IMR-90 (cell line): ENCODE measurements around the gene PI4KA. TPM values are rescaled to one million over a fixed set of nuclear protein-coding genes. Genes with fewer than 3 reads are reported as not detected.

Experiments used
- ATAC-seq: fragments of 200-7000 bp; cut with Tn5 transposase; 2 replicates; pipeline ENCODE4 v1.9.1; 2020; ENCODE audit warnings: low read depth, mild to moderate bottlenecking, moderate library complexity
- BruUV-seq: library from RNA; stranded (reverse); fragments of 400-500 nt; replicated peaks from 2 replicates; lab custom pipeline; 2021; lab: Mats Ljungman, UMichigan
- CTCF ChIA-PET: fragments of 300-600 bp; formaldehyde crosslinking; extraction: SDS; loops from one replicate; lab custom pipeline; 2021; ENCODE audit warnings: antibody characterized with exemption; lab: Yijun Ruan, JAX
- POLR2A ChIA-PET: fragments of 300-600 bp; sonication (Branson Sonifier 250); formaldehyde crosslinking; loops from one replicate; lab custom pipeline; 2022; ENCODE audit warnings: antibody characterized with exemption; ENCODE audit not compliant: unreplicated experiment; lab: Charles Lee
- DNase-seq: peaks from one replicate; pipeline ENCODE4 v3.0.0; 2013
- H2AFZ ChIP-seq: replicated peaks from 2 replicates; pipeline ENCODE3; 2013; ENCODE audit warnings: low read length, mild to moderate bottlenecking; ENCODE audit not compliant: poor library complexity
- H2AK5ac ChIP-seq: 2 replicates; pipeline ENCODE4 v1.6.1; 2013; ENCODE audit warnings: low read depth, low read length, inconsistent platforms
- H2AK9ac ChIP-seq: replicated peaks from 2 replicates; pipeline ENCODE3; 2013; ENCODE audit warnings: mild to moderate bottlenecking, low read depth, low read length, moderate library complexity; ENCODE audit not compliant: poor library complexity
- H2BK120ac ChIP-seq: 2 replicates; pipeline ENCODE4 v1.6.1; 2013; ENCODE audit warnings: low read depth, low read length, inconsistent platforms
- H2BK15ac ChIP-seq: 3 replicates; pipeline ENCODE4 v1.6.1; 2013; ENCODE audit warnings: low read depth, low read length, inconsistent platforms
- H2BK20ac ChIP-seq: 2 replicates; pipeline ENCODE4 v1.6.1; 2013; ENCODE audit warnings: low read depth, mild to moderate bottlenecking, inconsistent platforms, low read length, moderate library complexity
- H2BK5ac ChIP-seq: 2 replicates; pipeline ENCODE4 v1.6.1; 2013; ENCODE audit warnings: mild to moderate bottlenecking, low read depth, low read length, inconsistent platforms; ENCODE audit not compliant: poor library complexity, severe bottlenecking
- H3K14ac ChIP-seq: replicated peaks from 2 replicates; pipeline ENCODE4 v1.6.1; 2013; ENCODE audit warnings: low read depth, low read length, inconsistent platforms
- H3K18ac ChIP-seq: 2 replicates; pipeline ENCODE4 v1.6.1; 2013; ENCODE audit warnings: low read depth, low read length, control low read depth
- H3K23ac ChIP-seq: 2 replicates; pipeline ENCODE4 v1.6.1; 2013; ENCODE audit warnings: low read depth, low read length, inconsistent platforms
- H3K27ac ChIP-seq: 2 replicates; pipeline ENCODE4 v1.5.1; 2013; ENCODE audit warnings: mild to moderate bottlenecking, control low read depth, low read length; ENCODE audit not compliant: insufficient read depth
- H3K27me3 ChIP-seq: 2 replicates; pipeline ENCODE4 v1.6.1; 2013; ENCODE audit warnings: low read length; ENCODE audit not compliant: control insufficient read depth, insufficient read depth
- H3K36me3 ChIP-seq: 2 replicates; pipeline ENCODE4 v1.6.1; 2013; ENCODE audit warnings: low read length, mixed read lengths; ENCODE audit not compliant: control insufficient read depth, insufficient read depth
- H3K4ac ChIP-seq: 2 replicates; pipeline ENCODE4 v1.6.1; 2013; ENCODE audit warnings: low read depth, low read length, inconsistent platforms
- H3K4me1 ChIP-seq: 2 replicates; pipeline ENCODE4 v1.6.1; 2013; ENCODE audit warnings: low read length, mixed read lengths; ENCODE audit not compliant: control insufficient read depth, insufficient read depth
- H3K4me2 ChIP-seq: 2 replicates; pipeline ENCODE4 v1.6.1; 2013; ENCODE audit warnings: low read depth, mild to moderate bottlenecking, control low read depth, low read length, moderate library complexity
- H3K4me3 ChIP-seq: 2 replicates; pipeline ENCODE4 v1.5.1; 2013; ENCODE audit warnings: low read depth, mild to moderate bottlenecking, control low read depth, low read length, moderate library complexity; ENCODE audit not compliant: insufficient read depth
- H3K56ac ChIP-seq: 2 replicates; pipeline ENCODE4 v1.6.1; 2013; ENCODE audit warnings: low read length, inconsistent platforms; ENCODE audit not compliant: insufficient read depth; ENCODE audit errors: extremely low read depth
- H3K79me1 ChIP-seq, 2 experiments: 2 replicates each; pipeline ENCODE4 v1.6.1; 2013; ENCODE audit warnings: low read length in 2 of 2, inconsistent platforms in 1 of 2, low read depth in 1 of 2
- H3K9ac ChIP-seq: 2 replicates; pipeline ENCODE4 v1.6.1; 2013; ENCODE audit warnings: low read depth, low read length, control low read depth
- H3K9me1 ChIP-seq: 2 replicates; pipeline ENCODE4 v1.6.1; 2013; ENCODE audit warnings: low read length, inconsistent platforms; ENCODE audit not compliant: insufficient read depth
- H3K9me3 ChIP-seq: 2 replicates; pipeline ENCODE4 v1.6.1; 2013; ENCODE audit warnings: low read length; ENCODE audit not compliant: control insufficient read depth, insufficient read depth
- H4K20me1 ChIP-seq: 2 replicates; pipeline ENCODE4 v1.6.1; 2013; ENCODE audit warnings: low read length, inconsistent platforms; ENCODE audit not compliant: insufficient read depth
- H4K5ac ChIP-seq: 2 replicates; pipeline ENCODE4 v1.6.1; 2013; ENCODE audit warnings: mild to moderate bottlenecking, low read depth, low read length, control low read depth
- H4K8ac ChIP-seq, 2 experiments: 2 replicates each; pipeline ENCODE4 v1.6.1; 2013; ENCODE audit warnings: low read depth in 2 of 2, low read length in 2 of 2, control low read depth in 1 of 2, inconsistent platforms in 1 of 2
- H4K91ac ChIP-seq: 2 replicates; pipeline ENCODE4 v1.6.1; 2013; ENCODE audit warnings: low read depth, low read length, inconsistent platforms; ENCODE audit not compliant: insufficient read depth
- BHLHE40 ChIP-seq: fragments of 150-350 bp; IDR thresholded peaks from 2 replicates; pipeline ENCODE4 v1.6.1; 2016; ENCODE audit warnings: mild to moderate bottlenecking, low read depth, low read length
- CEBPB ChIP-seq: IDR thresholded peaks from 2 replicates; pipeline ENCODE4 v1.6.1; 2012; ENCODE audit warnings: low read depth, low read length, improper control_type of control experiment
- CHD1 ChIP-seq: IDR thresholded peaks from 2 replicates; pipeline ENCODE4 v1.6.1; 2012; ENCODE audit warnings: low read depth, low read length, improper control_type of control experiment
- FOS ChIP-seq: fragments of 150-350 bp; IDR thresholded peaks from 2 replicates; pipeline ENCODE4 v1.6.1; 2016; ENCODE audit warnings: low read depth, low read length
- MAFK ChIP-seq: IDR thresholded peaks from 2 replicates; pipeline ENCODE4 v1.6.1; 2012; ENCODE audit warnings: low read depth, low read length, improper control_type of control experiment
- MAZ ChIP-seq: IDR thresholded peaks from 2 replicates; pipeline ENCODE4 v1.6.1; 2012; ENCODE audit warnings: low read depth, mild to moderate bottlenecking, low read length, improper control_type of control experiment, moderate library complexity, borderline replicate concordance
- MXI1 ChIP-seq: IDR thresholded peaks from 2 replicates; pipeline ENCODE4 v1.6.1; 2012; ENCODE audit warnings: low read depth, mild to moderate bottlenecking, low read length, moderate library complexity, borderline replicate concordance
- NFE2L2 ChIP-seq: fragments of 150-350 bp; IDR thresholded peaks from 2 replicates; pipeline ENCODE4 v1.6.1; 2016; ENCODE audit warnings: low read depth, mild to moderate bottlenecking, low read length
- POLR2A ChIP-seq: IDR thresholded peaks from 2 replicates; pipeline ENCODE4 v1.6.1; 2012; ENCODE audit warnings: mild to moderate bottlenecking, low read depth, low read length
- RAD21 ChIP-seq: IDR thresholded peaks from 2 replicates; pipeline ENCODE4 v1.6.1; 2012; ENCODE audit warnings: low read length, improper control_type of control experiment
- RCOR1 ChIP-seq: IDR thresholded peaks from 2 replicates; pipeline ENCODE4 v1.6.1; 2012; ENCODE audit warnings: mild to moderate bottlenecking, low read length, improper control_type of control experiment; ENCODE audit not compliant: insufficient replicate concordance
- RFX5 ChIP-seq: IDR thresholded peaks from 2 replicates; pipeline ENCODE4 v1.8.0; 2012; ENCODE audit warnings: low read depth, mild to moderate bottlenecking, low read length, moderate library complexity
- SMC3 ChIP-seq: fragments of 150-350 bp; IDR thresholded peaks from 2 replicates; pipeline ENCODE4 v1.6.1; 2016; ENCODE audit warnings: low read depth, mild to moderate bottlenecking, antibody characterized with exemption, low read length, moderate library complexity
- WGBS, 2 experiments: methylation state at CpG; one replicate each; pipeline versions ENCODE4 v1.1.5 to v1.1.7; 2013; ENCODE audit warnings: missing lambda C conversion rate in 2 of 2; ENCODE audit not compliant: insufficient read length in 1 of 2; ENCODE audit errors: extremely low coverage in 2 of 2; 5-methylcytosine and 5-hydroxymethylcytosine counted together
- dilution Hi-C: fragments of 300-500 bp; cut with HindIII; formaldehyde crosslinking; loops from one replicate; pipeline ENCODE4 v1.14.3; 2018; ENCODE audit warnings: low sequenced_read_pairs; ENCODE audit not compliant: unreplicated experiment
- in situ Hi-C: fragments of 300-500 bp; cut with MboI; formaldehyde crosslinking; loops from 3 replicates; pipeline ENCODE4 v1.14.3; 2019; ENCODE audit warnings: low sequenced_read_pairs, inconsistent platforms, mixed read lengths
- intact Hi-C: fragments of 100-400 bp; cut with micrococcal nuclease; formaldehyde crosslinking; loops from 2 replicates; pipeline ENCODE4 v1.10.0; 2022
- polyA plus RNA-seq, 3 experiments: library from polyadenylated mRNA; depleted of rRNA; stranded (reverse); fragments of >200 nt; gene quantifications; 2 replicates each; pipeline ENCODE4 v1.2.3, GENCODE V29; 2012; ENCODE audit warnings: low replicate concordance in 1 of 3
- total RNA-seq: library from RNA; depleted of rRNA; stranded (reverse); fragments of >200 nt; gene quantifications from 2 replicates; pipeline ENCODE4 v1.2.3, GENCODE V29; 2012
- TF ChIP-seq, protein P1 (sequence below): conservative IDR thresholded peaks from 2 replicates; pipeline ENCODE4 v1.5.1; 2012; ENCODE audit warnings: mild to moderate bottlenecking, low read depth, low read length, improper control_type of control experiment
- TF ChIP-seq, protein P2 (sequence below): fragments of 150-350 bp; IDR thresholded peaks from 2 replicates; pipeline ENCODE4 v1.6.1; 2017; ENCODE audit warnings: mild to moderate bottlenecking, antibody characterized with exemption, low read length, low read depth
- TF ChIP-seq, protein P3 (sequence below): fragments of 150-350 bp; IDR thresholded peaks from 2 replicates; pipeline ENCODE4 v1.6.1; 2016; ENCODE audit warnings: low read depth, mild to moderate bottlenecking, low read length, moderate library complexity, borderline replicate concordance

The PI4KA gene
- total and polyA plus RNA-seq, 2 of the 4 experiments (the other 2 are of a cell fraction), result 16.8 to 35.5 TPM

DNA sequence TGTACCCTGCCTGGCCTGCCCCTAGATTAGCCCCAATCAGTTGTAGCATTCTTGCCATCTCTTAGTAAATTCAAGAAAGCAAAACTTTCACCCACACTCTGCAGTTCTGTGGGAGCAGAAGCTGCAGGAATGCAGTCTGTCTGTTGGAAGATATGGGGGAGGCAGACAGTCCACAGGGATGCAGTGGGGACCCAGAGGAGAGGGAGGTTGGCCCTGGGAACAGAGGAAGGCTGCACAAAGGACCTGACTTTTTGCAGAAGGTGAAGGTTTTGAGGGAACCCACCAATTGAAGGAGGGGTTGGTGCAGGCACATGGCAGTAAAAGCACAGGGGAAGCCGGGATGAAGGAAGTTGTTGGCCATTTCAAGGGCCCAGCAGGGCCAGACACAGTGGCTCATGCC lies 16.7 kb upstream of the PI4KA start:
- dilution Hi-C loops, result no loop called here
- H4K20me1 ChIP-seq, result no peaks in the 10 kb centered on the region
- no TSS peak for BruUV-seq
- H3K4me1 ChIP-seq, result no peaks in the 10 kb centered on the region
- H2BK20ac ChIP-seq, result no peak overlapping the region
- intact Hi-C loops, result no loop called here
- H3K27ac ChIP-seq, result no peak overlapping the region
- no peak overlapping the region for H3K9ac ChIP-seq
- no peak overlapping the region for H2AK5ac ChIP-seq
- H2BK120ac ChIP-seq, result no peak overlapping the region
- H3K4ac ChIP-seq, result no peak overlapping the region
- no peak overlapping the region for H3K18ac ChIP-seq
- no peak overlapping the region for H2AK9ac ChIP-seq
- peaks cover 3 to 16% of the 10 kb centered on the region in 2 experiments for H3K79me1 ChIP-seq
- no peak for ATAC-seq
- no peak for DNase-seq
- H3K9me1 ChIP-seq, result 0 out of 2 replicates have a peak, but pooled peaks cover 2% of the 10 kb centered on the region
- H4K91ac ChIP-seq, result no peak overlapping the region
- no peak overlapping the region for H3K56ac ChIP-seq
- H2BK5ac ChIP-seq, result no peak overlapping the region
- no peak overlapping the region for H3K14ac ChIP-seq
- ChIA-PET POLR2A (no interaction called here), CTCF (interaction anchor here (1.4 kb wide), 1 partner anchor 11 kb away, joined by 4 read pairs; no protein-coding TSS in a partner anchor)
- no peak overlapping the region for H3K4me3 ChIP-seq
- H3K9me3 ChIP-seq, result no peaks in the 10 kb centered on the region
- no peak overlapping the region for H3K23ac ChIP-seq
- no CpG with 5 or more reads among the region's 1 CpG for WGBS, 2 experiments
- no peak overlapping the region for H4K5ac ChIP-seq
- H3K27me3 ChIP-seq, result no peaks in the 10 kb centered on the region
- no peak overlapping the region for H4K8ac ChIP-seq
- in situ Hi-C loops, result no loop called here
- no peak overlapping the region for H2BK15ac ChIP-seq
- H3K36me3 ChIP-seq, result peaks cover 30% of the 10 kb centered on the region
- no peak overlapping the region for H2AFZ ChIP-seq
- TF ChIP-seq CEBPB (no peak), BHLHE40 (no peak), SMC3 (no peak), NFE2L2 (no peak), MAZ (no peak), RFX5 (no peak), MXI1 (no peak), RAD21 (no peak), FOS (no peak), RCOR1 (no peak), POLR2A (no peak), MAFK (no peak), CHD1 (no peak)
- TF ChIP-seq, protein P1, sequence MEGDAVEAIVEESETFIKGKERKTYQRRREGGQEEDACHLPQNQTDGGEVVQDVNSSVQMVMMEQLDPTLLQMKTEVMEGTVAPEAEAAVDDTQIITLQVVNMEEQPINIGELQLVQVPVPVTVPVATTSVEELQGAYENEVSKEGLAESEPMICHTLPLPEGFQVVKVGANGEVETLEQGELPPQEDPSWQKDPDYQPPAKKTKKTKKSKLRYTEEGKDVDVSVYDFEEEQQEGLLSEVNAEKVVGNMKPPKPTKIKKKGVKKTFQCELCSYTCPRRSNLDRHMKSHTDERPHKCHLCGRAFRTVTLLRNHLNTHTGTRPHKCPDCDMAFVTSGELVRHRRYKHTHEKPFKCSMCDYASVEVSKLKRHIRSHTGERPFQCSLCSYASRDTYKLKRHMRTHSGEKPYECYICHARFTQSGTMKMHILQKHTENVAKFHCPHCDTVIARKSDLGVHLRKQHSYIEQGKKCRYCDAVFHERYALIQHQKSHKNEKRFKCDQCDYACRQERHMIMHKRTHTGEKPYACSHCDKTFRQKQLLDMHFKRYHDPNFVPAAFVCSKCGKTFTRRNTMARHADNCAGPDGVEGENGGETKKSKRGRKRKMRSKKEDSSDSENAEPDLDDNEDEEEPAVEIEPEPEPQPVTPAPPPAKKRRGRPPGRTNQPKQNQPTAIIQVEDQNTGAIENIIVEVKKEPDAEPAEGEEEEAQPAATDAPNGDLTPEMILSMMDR, result no peak
- TF ChIP-seq, protein P2, sequence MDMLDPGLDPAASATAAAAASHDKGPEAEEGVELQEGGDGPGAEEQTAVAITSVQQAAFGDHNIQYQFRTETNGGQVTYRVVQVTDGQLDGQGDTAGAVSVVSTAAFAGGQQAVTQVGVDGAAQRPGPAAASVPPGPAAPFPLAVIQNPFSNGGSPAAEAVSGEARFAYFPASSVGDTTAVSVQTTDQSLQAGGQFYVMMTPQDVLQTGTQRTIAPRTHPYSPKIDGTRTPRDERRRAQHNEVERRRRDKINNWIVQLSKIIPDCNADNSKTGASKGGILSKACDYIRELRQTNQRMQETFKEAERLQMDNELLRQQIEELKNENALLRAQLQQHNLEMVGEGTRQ, result no peak
- TF ChIP-seq, protein P3, sequence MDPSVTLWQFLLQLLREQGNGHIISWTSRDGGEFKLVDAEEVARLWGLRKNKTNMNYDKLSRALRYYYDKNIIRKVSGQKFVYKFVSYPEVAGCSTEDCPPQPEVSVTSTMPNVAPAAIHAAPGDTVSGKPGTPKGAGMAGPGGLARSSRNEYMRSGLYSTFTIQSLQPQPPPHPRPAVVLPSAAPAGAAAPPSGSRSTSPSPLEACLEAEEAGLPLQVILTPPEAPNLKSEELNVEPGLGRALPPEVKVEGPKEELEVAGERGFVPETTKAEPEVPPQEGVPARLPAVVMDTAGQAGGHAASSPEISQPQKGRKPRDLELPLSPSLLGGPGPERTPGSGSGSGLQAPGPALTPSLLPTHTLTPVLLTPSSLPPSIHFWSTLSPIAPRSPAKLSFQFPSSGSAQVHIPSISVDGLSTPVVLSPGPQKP, result no peak
- no peak overlapping the region for H3K4me2 ChIP-seq
